Kidney (tissue), 14 donors: ENCODE results near the gene HECW1. TPM values are rescaled to one million over a fixed set of nuclear protein-coding genes. Genes with fewer than 3 reads are reported as not detected.

Source experiments
- DNase-seq, 5 donors: peaks; one replicate each; pipeline ENCODE4 v3.0.0-alpha.2; 2013 to 2020
- FAIRE-seq: peaks from 2 replicates; lab custom pipeline; 2012; peaks lifted over from hg19 to GRCh38; lab: Jason Lieb, UNC
- H3K27ac ChIP-seq, 2 donors: one replicate each; pipeline ENCODE4 v1.7.0; 2013; ENCODE audit warnings: low read depth in 2 of 2, low read length in 2 of 2, inconsistent platforms in 1 of 2
- H3K27me3 ChIP-seq: one replicate; pipeline ENCODE4 v1.7.1; 2013; ENCODE audit warnings: low read length, inconsistent platforms; ENCODE audit not compliant: control insufficient read depth, insufficient read depth
- H3K36me3 ChIP-seq, 3 donors: one replicate each; pipeline versions ENCODE4 v1.7.0 to v1.7.1; 2013; ENCODE audit warnings: low read length in 3 of 3, control low read depth in 1 of 3, inconsistent platforms in 1 of 3; ENCODE audit not compliant: insufficient read depth in 3 of 3, control insufficient read depth in 2 of 3
- H3K4me1 ChIP-seq, 3 donors: one replicate each; pipeline versions ENCODE4 v1.7.0 to v1.7.1; 2013; ENCODE audit warnings: low read length in 3 of 3, inconsistent platforms in 1 of 3, low read depth in 1 of 3; ENCODE audit not compliant: control insufficient read depth in 2 of 3, insufficient read depth in 2 of 3
- H3K4me3 ChIP-seq, 3 donors: one replicate each; pipeline versions ENCODE4 v1.7.0 to v1.8.1; 2013; ENCODE audit warnings: low read length in 3 of 3, control low read depth in 1 of 3, inconsistent platforms in 1 of 3
- H3K9ac ChIP-seq, 3 donors: one replicate each; pipeline versions ENCODE4 v1.7.0 to v1.7.1; 2013; ENCODE audit warnings: low read length in 3 of 3, control low read depth in 1 of 3, inconsistent platforms in 1 of 3
- H3K9me3 ChIP-seq, 3 donors: one replicate each; pipeline versions ENCODE4 v1.7.0 to v1.7.1; 2013; ENCODE audit warnings: low read length in 3 of 3, control low read depth in 1 of 3, inconsistent platforms in 1 of 3; ENCODE audit not compliant: control insufficient read depth in 2 of 3, insufficient read depth in 1 of 3
- CTCF ChIP-seq: IDR thresholded peaks from 3 replicates; pipeline ENCODE4 v1.5.1; 2012; ENCODE audit warnings: mild to moderate bottlenecking, moderate library complexity, borderline replicate concordance; ENCODE audit not compliant: insufficient read depth; ENCODE audit errors: extremely low read depth
- intact Hi-C: fragments of 100-400 bp; cut with DNase I; formaldehyde crosslinking; loops from one replicate; pipeline ENCODE4 v1.11.1; 2022
- polyA plus RNA-seq: library from polyadenylated mRNA; stranded (reverse); fragments of 350-450 nt; fragmentation: Illumina TruSeq; extraction: RNeasy Lipid Tissue Mini Kit (QIAGEN cat#74804); gene quantifications from one replicate; pipeline ENCODE4 v1.2.3, GENCODE V29; 2014; ENCODE audit warnings: low read depth, low replicate concordance; ENCODE audit not compliant: insufficient read depth
- total RNA-seq: library from RNA; stranded (reverse); fragmentation: NEBNext Ultra II Directional; extraction: Animal tissue kit (Norgen Biotek cat#: 25700); gene quantifications from one replicate; pipeline ENCODE4 v1.2.1, GENCODE V29; 2021
- donor health status: control.
- donor health status: control.
- donor health status: control.
- donor health status: control.
- donor health status: control.
- donor health status: DM: yes; HTN: yes; CAD: no.
- donor health status: Normal renal cell carcinoma (clear cell type).

Gene HECW1
- total and polyA plus RNA-seq, 2 donors from 2014 or later: 0.50 to 7.5 TPM

- H3K27ac ChIP-seq: no peak overlapping the region
These were observed 87.1 kb downstream of the HECW1 start for GRCh38 chr7:43199371-43200160.

GRCh38 chr7:43201912-43202311, 89.5 kb downstream of the HECW1 start:
- H3K9ac ChIP-seq: no peak overlapping the region
- FAIRE-seq: no peak
- intact Hi-C loops: no loop called here
- no peaks in the 10 kb centered on the region for H3K4me1 ChIP-seq
- TF ChIP-seq CTCF: no peak
- H3K27ac ChIP-seq: no peak overlapping the region
- no peak overlapping the region for H3K4me3 ChIP-seq
- no peaks in the 10 kb centered on the region for H3K27me3 ChIP-seq
- DNase-seq: no peak
- no peaks in the 10 kb centered on the region for H3K36me3 ChIP-seq
- peaks cover 0 to 2% (median 0%) of the 10 kb centered on the region in 3 donors for H3K9me3 ChIP-seq

More at GRCh38 chr7:43199371-43200160, 87.1 kb downstream of the HECW1 start:
- Histone ChIP-seq H3K9ac (no peak overlapping the region), H3K27me3 (no peaks in the 10 kb centered on the region), H3K4me1 (no peaks in the 10 kb centered on the region), H3K9me3 (peaks cover 0 to 2% (median 0%) of the 10 kb centered on the region in 3 donors), H3K36me3 (no peaks in the 10 kb centered on the region), H3K4me3 (no peak overlapping the region)
- no peak for TF ChIP-seq CTCF
- intact Hi-C loops: no loop called here
- DNase-seq (no peak), FAIRE-seq (no peak)

- H3K9me3 ChIP-seq: no peaks in the 10 kb centered on the region
- no peaks in the 10 kb centered on the region for H3K4me1 ChIP-seq
- intact Hi-C loops: no loop called here
- DNase-seq (no peak), FAIRE-seq (no peak)
- no peak overlapping the region for H3K27ac ChIP-seq
- H3K27me3 ChIP-seq: no peaks in the 10 kb centered on the region
- H3K4me3 ChIP-seq: no peak overlapping the region
- no peak for TF ChIP-seq CTCF
- no peaks in the 10 kb centered on the region for H3K36me3 ChIP-seq
- no peak overlapping the region for H3K9ac ChIP-seq
These were observed 91.6 kb downstream of the HECW1 start for GRCh38 chr7:43204081-43204480.
